GM21367 (cell line): ENCODE measurements around the gene CDKN1A.

Experiments used
- ATAC-seq: cut with Tn5 transposase; IDR thresholded peaks from one replicate; pipeline ENCODE4 v1.9.1; 2021; ENCODE audit not compliant: unreplicated experiment

The CDKN1A gene

GRCh38 chr6:36677059-36677749 is 1.3 kb upstream of the CDKN1A start:
- ATAC-seq = no peak

GRCh38 chr6:36677753-36678487 is 594 bp upstream of the CDKN1A start:
- no peak for ATAC-seq

GRCh38 chr6:36679043-36679833 is 724 bp downstream of the CDKN1A start:
- ATAC-seq = no peak

GRCh38 chr6:36682328-36683144 is 4.0 kb downstream of the CDKN1A start:
- ATAC-seq = peak; percentile 18

- no peak for ATAC-seq
Measured at GRCh38 chr6:36683145-36683655, 4.7 kb downstream of the CDKN1A start.

- ATAC-seq = no peak
Measured at GRCh38 chr6:36683656-36684446, 5.3 kb downstream of the CDKN1A start.

GRCh38 chr6:36684447-36684812 is 5.9 kb downstream of the CDKN1A start:
- no peak for ATAC-seq

- no peak for ATAC-seq
Measured at GRCh38 chr6:36685166-36685924, 6.8 kb downstream of the CDKN1A start.

GRCh38 chr6:36685926-36686667 is 7.6 kb downstream of the CDKN1A start:
- no peak for ATAC-seq

GRCh38 chr6:36686668-36687513 is 8.4 kb downstream of the CDKN1A start:
- no peak for ATAC-seq

GRCh38 chr6:36688063-36688738 is 9.7 kb downstream of the CDKN1A start:
- no peak for ATAC-seq

- no peak for ATAC-seq
Measured at GRCh38 chr6:36688739-36689075, 10.2 kb downstream of the CDKN1A start.

- ATAC-seq = no peak
Measured at GRCh38 chr6:36691011-36691410, 12.5 kb downstream of the CDKN1A start.

GRCh38 chr6:36691612-36692011 is 13.1 kb downstream of the CDKN1A start:
- no peak for ATAC-seq

- no peak for ATAC-seq
Measured at GRCh38 chr6:36692220-36692619, 13.7 kb downstream of the CDKN1A start.

GRCh38 chr6:36692861-36693702 is 14.6 kb downstream of the CDKN1A start:
- no peak for ATAC-seq
